ENCODE results near the gene SHISA5. TPM values are rescaled to one million over a fixed set of nuclear protein-coding genes. Genes with fewer than 3 reads are reported as not detected.
A peak's percentile ranks its signal among the peaks of the same experiment; 100 is the strongest.
"Not testable (repeated sequence)": the region's sequence is repeated elsewhere in the genome, so short reads cannot be mapped to it uniquely, and the experiment has no call there.

SHISA5 gene
- total RNA-seq, 1 donor from 2014 or later = 68.5 TPM

- no peak for DNase-seq (ENCODE audit: low read depth in 2 of 2)
Measured at GRCh38 chr3:48519277-48519643, 15.3 kb upstream of the SHISA5 start.

- DNase-seq (ENCODE audit: low read depth in 2 of 2) = no peak
Measured at GRCh38 chr3:48518638-48519276, 14.8 kb upstream of the SHISA5 start.

- DNase-seq (ENCODE audit: low read depth in 2 of 2) = no peak
Measured at GRCh38 chr3:48518069-48518468, 14.1 kb upstream of the SHISA5 start.

- no peak for DNase-seq (ENCODE audit: low read depth in 2 of 2)
Measured at GRCh38 chr3:48516571-48516970, 12.6 kb upstream of the SHISA5 start.

- DNase-seq (ENCODE audit: low read depth in 2 of 2) = no peak
Measured at GRCh38 chr3:48514431-48515227, 10.7 kb upstream of the SHISA5 start.

- DNase-seq (ENCODE audit: low read depth in 2 of 2) = no peak
Measured at GRCh38 chr3:48511551-48511950, 7.6 kb upstream of the SHISA5 start.

GRCh38 chr3:48507256-48508061 lies 3.5 kb upstream of the SHISA5 start:
- peak; percentile 70 to 83 for DNase-seq (ENCODE audit: low read depth in 2 of 2)

- DNase-seq (ENCODE audit: low read depth in 2 of 2) = no peak
Measured at GRCh38 chr3:48505968-48506504, 2.1 kb upstream of the SHISA5 start.

- no peak for DNase-seq (ENCODE audit: low read depth in 2 of 2)
Measured at GRCh38 chr3:48505146-48505545, 1.2 kb upstream of the SHISA5 start.

GRCh38 chr3:48503401-48504050 lies 448 bp downstream of the SHISA5 start:
- peak; percentile 32 to 52 for DNase-seq (ENCODE audit: low read depth in 2 of 2)

GRCh38 chr3:48502728-48503168 lies 1.2 kb downstream of the SHISA5 start:
- peak in 1 of 2 donors; percentile 17 for DNase-seq (ENCODE audit: low read depth in 2 of 2)

GRCh38 chr3:48502121-48502520 lies 1.9 kb downstream of the SHISA5 start:
- no peak for DNase-seq (ENCODE audit: low read depth in 2 of 2)

GRCh38 chr3:48501196-48501595 lies 2.8 kb downstream of the SHISA5 start:
- DNase-seq (ENCODE audit: low read depth in 2 of 2) = no peak

GRCh38 chr3:48500656-48501055 lies 3.3 kb downstream of the SHISA5 start:
- no peak for DNase-seq (ENCODE audit: low read depth in 2 of 2)

GRCh38 chr3:48493203-48493501 lies 10.8 kb downstream of the SHISA5 start:
- no peak for DNase-seq (ENCODE audit: low read depth in 2 of 2)

GRCh38 chr3:48492461-48493202 lies 11.3 kb downstream of the SHISA5 start:
- no peak for DNase-seq (ENCODE audit: low read depth in 2 of 2)

- no peak for DNase-seq (ENCODE audit: low read depth in 2 of 2)
Measured at GRCh38 chr3:48486952-48487351, 17.0 kb downstream of the SHISA5 start.

- not testable (repeated sequence) for DNase-seq (ENCODE audit: low read depth in 2 of 2)
Measured at GRCh38 chr3:48482822-48483221, 21.2 kb downstream of the SHISA5 start.

- not testable (repeated sequence) for DNase-seq (ENCODE audit: low read depth in 2 of 2)
Measured at GRCh38 chr3:48480891-48481290, 23.1 kb downstream of the SHISA5 start.

GRCh38 chr3:48478626-48479555 lies 25.1 kb downstream of the SHISA5 start:
- peak in 1 of 2 donors; percentile 57 for DNase-seq (ENCODE audit: low read depth in 2 of 2)

Data from lung microvascular endothelial cell (primary cell).